H9 (cell line): Measurements from ENCODE around the gene KRT13. TPM values are rescaled to one million over a fixed set of nuclear protein-coding genes. Genes with fewer than 3 reads are reported as not detected.

ENCODE experiments used
- DNase-seq: peaks from one replicate; pipeline ENCODE4 v3.0.0-alpha.2; 2017
- H2AFZ ChIP-seq: one replicate; pipeline ENCODE4 v1.6.1; 2013; ENCODE audit warnings: mild to moderate bottlenecking, low read length, control low read depth, moderate library complexity
- H2AK5ac ChIP-seq: 2 replicates; pipeline ENCODE4 v1.6.1; 2013; ENCODE audit warnings: low read length, control low read depth, mixed read lengths; ENCODE audit not compliant: insufficient read length
- H2BK120ac ChIP-seq: one replicate; pipeline ENCODE4 v1.6.1; 2013; ENCODE audit warnings: low read depth, mild to moderate bottlenecking, low read length, control low read depth, inconsistent platforms; ENCODE audit not compliant: poor library complexity, severe bottlenecking
- H2BK12ac ChIP-seq: 2 replicates; pipeline ENCODE4 v1.6.1; 2013; ENCODE audit warnings: low read length, control low read depth, mixed read lengths, low read depth; ENCODE audit not compliant: insufficient read length
- H2BK15ac ChIP-seq: 2 replicates; pipeline ENCODE4 v1.6.1; 2013; ENCODE audit warnings: low read depth, low read length, control low read depth
- H2BK20ac ChIP-seq: one replicate; pipeline ENCODE4 v1.6.1; 2013; ENCODE audit warnings: low read depth, mild to moderate bottlenecking, low read length, control low read depth, inconsistent platforms; ENCODE audit not compliant: poor library complexity, severe bottlenecking
- H2BK5ac ChIP-seq: 2 replicates; pipeline ENCODE4 v1.6.1; 2013; ENCODE audit warnings: low read length, control low read depth, mixed read lengths; ENCODE audit not compliant: insufficient read length
- H3K14ac ChIP-seq: 2 replicates; pipeline ENCODE4 v1.6.1; 2013; ENCODE audit warnings: low read length, control low read depth; ENCODE audit not compliant: insufficient read depth
- H3K18ac ChIP-seq: 2 replicates; pipeline ENCODE4 v1.6.1; 2013; ENCODE audit warnings: low read depth, mild to moderate bottlenecking, mixed read lengths, low read length, control low read depth; ENCODE audit not compliant: insufficient read length
- H3K23ac ChIP-seq: 2 replicates; pipeline ENCODE4 v1.6.1; 2013; ENCODE audit warnings: low read length, control low read depth, mixed read lengths, low read depth; ENCODE audit not compliant: insufficient read length
- H3K23me2 ChIP-seq: 2 replicates; pipeline ENCODE4 v1.6.1; 2013; ENCODE audit warnings: low read depth, mild to moderate bottlenecking, mixed read lengths, low read length, control low read depth; ENCODE audit not compliant: insufficient read length, poor library complexity, severe bottlenecking
- H3K27ac ChIP-seq: 2 replicates; pipeline ENCODE4 v1.5.1; 2013; ENCODE audit warnings: low read length, control low read depth, mixed read lengths, low read depth; ENCODE audit not compliant: insufficient read length
- H3K27me3 ChIP-seq: 2 replicates; pipeline ENCODE4 v1.6.1; 2013; ENCODE audit warnings: low read length, control low read depth, inconsistent platforms; ENCODE audit not compliant: insufficient read depth
- H3K4ac ChIP-seq: 2 replicates; pipeline ENCODE4 v1.6.1; 2013; ENCODE audit warnings: low read depth, mild to moderate bottlenecking, control low read depth, inconsistent platforms, low read length, moderate library complexity
- H3K4me1 ChIP-seq: 2 replicates; pipeline ENCODE4 v1.6.1; 2013; ENCODE audit warnings: low read length, control low read depth, inconsistent platforms; ENCODE audit not compliant: insufficient read depth
- H3K4me2 ChIP-seq: 2 replicates; pipeline ENCODE4 v1.6.1; 2013; ENCODE audit warnings: low read length, control low read depth, mixed read lengths; ENCODE audit not compliant: insufficient read length, insufficient read depth
- H3K56ac ChIP-seq: 2 replicates; pipeline ENCODE4 v1.6.1; 2013; ENCODE audit warnings: low read depth, mild to moderate bottlenecking, mixed read lengths, low read length, control low read depth; ENCODE audit not compliant: insufficient read length
- H3K79me1 ChIP-seq: 2 replicates; pipeline ENCODE4 v1.6.1; 2013; ENCODE audit warnings: low read depth, mild to moderate bottlenecking, moderate library complexity, low read length, control low read depth, inconsistent platforms; ENCODE audit not compliant: insufficient read depth, poor library complexity, severe bottlenecking
- H3K79me2 ChIP-seq: 2 replicates; pipeline ENCODE4 v1.6.1; 2013; ENCODE audit warnings: low read length, control low read depth, inconsistent platforms; ENCODE audit not compliant: insufficient read depth
- H3K9ac ChIP-seq: 2 replicates; pipeline ENCODE4 v1.6.1; 2013; ENCODE audit warnings: low read length, control low read depth, mixed read lengths; ENCODE audit not compliant: insufficient read length; ENCODE audit errors: extremely low read depth
- H3K9me3 ChIP-seq: one replicate; pipeline ENCODE4 v1.6.1; 2013; ENCODE audit warnings: low read depth, low read length, inconsistent platforms; ENCODE audit not compliant: control insufficient read depth
- H3T11ph ChIP-seq: one replicate; pipeline ENCODE4 v1.6.1; 2013; ENCODE audit warnings: mild to moderate bottlenecking, low read length, control low read depth, inconsistent platforms
- H4K20me1 ChIP-seq: one replicate; pipeline ENCODE4 v1.6.1; 2013; ENCODE audit not compliant: control insufficient read depth, insufficient read length, insufficient read depth
- H4K5ac ChIP-seq: 2 replicates; pipeline ENCODE4 v1.6.1; 2013; ENCODE audit warnings: low read depth, mild to moderate bottlenecking, mixed read lengths, low read length, control low read depth; ENCODE audit not compliant: insufficient read length
- H4K8ac ChIP-seq: replicated peaks from 2 replicates; pipeline ENCODE4 v1.6.1; 2013; ENCODE audit warnings: low read length, control low read depth, mixed read lengths, low read depth; ENCODE audit not compliant: insufficient read length
- H4K91ac ChIP-seq: 2 replicates; pipeline ENCODE4 v1.6.1; 2013; ENCODE audit warnings: low read depth, mild to moderate bottlenecking, moderate library complexity, mixed read lengths, low read length, control low read depth; ENCODE audit not compliant: insufficient read length
- H3K27ac Mint-ChIP-seq, 3 experiments: 2 replicates in 2 of 3; 3 replicates in 1 of 3; pipeline ENCODE4 v1.8.0; 2020 to 2021; ENCODE audit warnings: mixed read lengths in 3 of 3, mild to moderate bottlenecking in 1 of 3, moderate library complexity in 1 of 3
- H3K27me3 Mint-ChIP-seq: 2 replicates; pipeline ENCODE4 v1.8.0; 2021; ENCODE audit warnings: low read depth, mild to moderate bottlenecking, moderate library complexity, mixed read lengths
- H3K36me3 Mint-ChIP-seq, 3 experiments: 2 replicates in 2 of 3; 3 replicates in 1 of 3; pipeline ENCODE4 v1.8.0; 2020 to 2021; ENCODE audit warnings: low read depth in 3 of 3, mixed read lengths in 3 of 3; ENCODE audit not compliant: insufficient read depth in 1 of 3
- H3K4me1 Mint-ChIP-seq, 2 experiments: 2 replicates each; pipeline ENCODE4 v1.8.0; 2020; ENCODE audit warnings: mixed read lengths in 2 of 2
- H3K4me3 Mint-ChIP-seq, 2 experiments: 2 replicates in 1 of 2; 3 replicates in 1 of 2; pipeline ENCODE4 v1.8.0; 2020 to 2021; ENCODE audit warnings: mild to moderate bottlenecking in 2 of 2, mixed read lengths in 2 of 2, moderate library complexity in 1 of 2
- H3K9me3 Mint-ChIP-seq, 2 experiments: 2 replicates in 1 of 2; 3 replicates in 1 of 2; pipeline ENCODE4 v1.8.0; 2020; ENCODE audit warnings: mild to moderate bottlenecking in 2 of 2, mixed read lengths in 2 of 2, moderate library complexity in 1 of 2
- WGBS: extraction: QIAGEN DNeasy Blood & Tissue Kit; methylation state at CpG from one replicate; pipeline ENCODE4 v1.1.7; 2013; ENCODE audit warnings: missing lambda C conversion rate, low lambda C conversion rate, mixed read lengths; ENCODE audit not compliant: insufficient read length; ENCODE audit errors: extremely low coverage; 5-methylcytosine and 5-hydroxymethylcytosine counted together
- total RNA-seq: library from RNA; stranded (reverse); gene quantifications from 2 replicates; pipeline ENCODE4 v1.2.1, GENCODE V29; 2021
- TF ChIP-seq, protein P1 (sequence below): fragments of 200-600 bp; sonication (generic); conservative IDR thresholded peaks from 3 replicates; pipeline ENCODE4 v1.8.0; 2021; ENCODE audit warnings: antibody characterized with exemption, mild to moderate bottlenecking

KRT13 gene
- total RNA-seq, 1 experiment from 2014 or later: not detected

- no peaks in the 10 kb centered on the region for H3K79me1 ChIP-seq
These were observed 11.4 kb upstream of the KRT13 start for GRCh38 chr17:41516830-41517283.

More at GRCh38 chr17:41516830-41517283, 11.4 kb upstream of the KRT13 start:
- no peaks in the 10 kb centered on the region; the same call in 1 of the 2 replicates for H3K27me3 Mint-ChIP-seq
- no peak overlapping the region for H2BK120ac ChIP-seq
- no peaks in the 10 kb centered on the region for H3K23me2 ChIP-seq
- H3K4me2 ChIP-seq: no peak overlapping the region
- H3K4me3 Mint-ChIP-seq: no peak overlapping the region
- no peak overlapping the region for H2BK5ac ChIP-seq
- WGBS: no CpG with 5 or more reads among the region's 14 CpGs
- H3K9me3 Mint-ChIP-seq: no peaks in the 10 kb centered on the region; a peak in 2 of 5 replicates
- 0 out of 7 replicates have a peak overlapping the region, but pooled peaks of 1 of the 3 experiments have one; percentile 35 for H3K27ac Mint-ChIP-seq
- no peak overlapping the region for H2BK20ac ChIP-seq
- H3K27ac ChIP-seq: no peak overlapping the region
- H3K9me3 ChIP-seq: no peaks in the 10 kb centered on the region
- H3T11ph ChIP-seq: no peak overlapping the region
- DNase-seq: no peak
- no peaks in the 10 kb centered on the region for H3K36me3 Mint-ChIP-seq
- no peak overlapping the region for H2AFZ ChIP-seq
- no peak overlapping the region for H4K91ac ChIP-seq
- H4K8ac ChIP-seq: no peak overlapping the region
- no peak overlapping the region for H3K18ac ChIP-seq
- no peaks in the 10 kb centered on the region for H3K79me2 ChIP-seq
- no peaks in the 10 kb centered on the region for H3K27me3 ChIP-seq
- peaks cover 21 to 29% of the 10 kb centered on the region in 2 experiments for H3K4me1 Mint-ChIP-seq
- no peaks in the 10 kb centered on the region for H4K20me1 ChIP-seq
- no peak overlapping the region for H2AK5ac ChIP-seq
- H3K4ac ChIP-seq: no peak overlapping the region
- no peak overlapping the region for H3K56ac ChIP-seq
- no peak overlapping the region for H2BK12ac ChIP-seq
- TF ChIP-seq, protein P1, sequence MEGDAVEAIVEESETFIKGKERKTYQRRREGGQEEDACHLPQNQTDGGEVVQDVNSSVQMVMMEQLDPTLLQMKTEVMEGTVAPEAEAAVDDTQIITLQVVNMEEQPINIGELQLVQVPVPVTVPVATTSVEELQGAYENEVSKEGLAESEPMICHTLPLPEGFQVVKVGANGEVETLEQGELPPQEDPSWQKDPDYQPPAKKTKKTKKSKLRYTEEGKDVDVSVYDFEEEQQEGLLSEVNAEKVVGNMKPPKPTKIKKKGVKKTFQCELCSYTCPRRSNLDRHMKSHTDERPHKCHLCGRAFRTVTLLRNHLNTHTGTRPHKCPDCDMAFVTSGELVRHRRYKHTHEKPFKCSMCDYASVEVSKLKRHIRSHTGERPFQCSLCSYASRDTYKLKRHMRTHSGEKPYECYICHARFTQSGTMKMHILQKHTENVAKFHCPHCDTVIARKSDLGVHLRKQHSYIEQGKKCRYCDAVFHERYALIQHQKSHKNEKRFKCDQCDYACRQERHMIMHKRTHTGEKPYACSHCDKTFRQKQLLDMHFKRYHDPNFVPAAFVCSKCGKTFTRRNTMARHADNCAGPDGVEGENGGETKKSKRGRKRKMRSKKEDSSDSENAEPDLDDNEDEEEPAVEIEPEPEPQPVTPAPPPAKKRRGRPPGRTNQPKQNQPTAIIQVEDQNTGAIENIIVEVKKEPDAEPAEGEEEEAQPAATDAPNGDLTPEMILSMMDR: no peak
- H4K5ac ChIP-seq: no peak overlapping the region
- H3K23ac ChIP-seq: no peak overlapping the region
- H3K4me1 ChIP-seq: no peaks in the 10 kb centered on the region; the same call in 1 of the 2 replicates
- H3K9ac ChIP-seq: no peak overlapping the region
- no peak overlapping the region for H2BK15ac ChIP-seq
- H3K14ac ChIP-seq: no peak overlapping the region
